Epithelial cell of umbilical artery (primary cell): ENCODE measurements around the gene CFAP97. TPM values are rescaled to one million over a fixed set of nuclear protein-coding genes. Genes with fewer than 3 reads are reported as not detected.

ENCODE experiments used
- total RNA-seq: library from RNA; depleted of rRNA; stranded (reverse); fragments of >200 nt; gene quantifications from 2 replicates; pipeline ENCODE4 v1.2.3, GENCODE V29; 2014

Gene CFAP97
- 13.7 and 15.9 TPM in 2 replicates for total RNA-seq

DNA sequence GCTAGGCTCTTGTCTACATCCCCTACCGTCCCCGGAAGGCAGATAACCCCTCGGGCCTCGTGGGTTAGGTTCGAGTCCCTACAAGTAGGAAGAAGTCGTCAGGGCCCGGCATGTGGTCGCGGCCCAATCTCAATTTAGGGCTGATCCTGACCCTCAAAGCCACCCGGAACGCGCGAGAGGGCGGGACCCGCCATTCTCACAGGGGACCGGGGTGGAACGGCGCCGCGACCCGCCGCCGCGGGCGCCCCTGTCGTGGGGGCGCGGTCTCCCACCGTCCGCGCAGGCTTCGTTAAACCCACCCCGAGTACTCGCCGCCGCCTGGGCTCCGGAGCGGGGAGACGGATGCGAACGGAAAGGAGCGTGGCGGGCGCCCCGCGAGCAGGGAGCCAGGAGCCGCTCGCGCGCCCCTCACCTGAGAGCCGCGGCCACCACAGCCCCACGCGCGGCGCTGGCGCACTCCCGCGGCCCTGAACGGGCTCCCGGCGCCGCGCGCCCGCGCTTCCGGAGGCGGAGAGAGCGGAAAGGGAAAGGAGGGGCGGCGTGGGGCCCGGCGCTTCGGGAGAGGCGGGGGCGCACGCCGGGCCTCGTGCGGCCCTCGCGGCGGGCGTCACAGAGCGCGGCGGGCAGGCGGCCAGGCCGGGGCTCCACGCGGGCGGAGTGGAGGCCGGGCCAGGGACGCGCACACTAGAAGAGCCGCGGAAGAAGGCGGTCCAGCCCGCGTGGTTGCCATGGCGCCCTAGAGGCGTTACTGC lies at the start of gene CFAP97:
TSS of gene CFAP97 (minus strand) at position 515 of the 752 bp plus-strand sequence. CDS start 12,804 bp downstream, outside the sequence.

GRCh38 chr4:185209031-185209851 lies 5.4 kb upstream of the CFAP97 start, which contains the start of gene SNX25:
Gene SNX25 (plus strand): TSS chr4:185209598. CDS start chr4:185209827, 229 bp downstream.

GRCh38 chr4:185142912-185143600 lies 60.7 kb downstream of the CFAP97 start, which contains the start of gene SLC25A4:
Gene SLC25A4 (plus strand): TSS chr4:185143266. CDS start chr4:185143373, 107 bp downstream.

Other genes with a start within 250 kb of the CFAP97 start
- not detected in 2 replicates for gene HELT, start 185.5 kb downstream of the CFAP97 start, total RNA-seq
- gene SLC25A4, start 60.7 kb downstream of the CFAP97 start, total RNA-seq: 9.1 and 13.7 TPM in 2 replicates
- 29.0 and 32.5 TPM in 2 replicates for gene SNX25, start 5.6 kb upstream of the CFAP97 start, total RNA-seq
- 0.32 and 0.61 TPM in 2 replicates for gene LRP2BP, start 191.9 kb upstream of the CFAP97 start, total RNA-seq
- gene ANKRD37, start 192.8 kb upstream of the CFAP97 start, total RNA-seq: 6.2 and 11.4 TPM in 2 replicates
- 38.0 and 49.1 TPM in 2 replicates for gene UFSP2, start 222.0 kb upstream of the CFAP97 start, total RNA-seq